PC-9 (cell line): ENCODE results near the gene DRD2. TPM values are rescaled to one million over a fixed set of nuclear protein-coding genes. Genes with fewer than 3 reads are reported as not detected.

Experiments used
- BruUV-seq: library from RNA; stranded (reverse); fragments of 400-500 nt; replicated peaks from 2 replicates; lab custom pipeline; 2021; lab: Mats Ljungman, UMichigan
- CTCF ChIA-PET: fragments of 300-600 bp; sonication (Branson Sonifier 250); formaldehyde crosslinking; loops from one replicate; lab custom pipeline; 2022; ENCODE audit warnings: antibody characterized with exemption; lab: Charles Lee
- POLR2A ChIA-PET: fragments of 300-600 bp; sonication (Branson Sonifier 250); formaldehyde crosslinking; loops from one replicate; lab custom pipeline; 2022; ENCODE audit warnings: antibody characterized with exemption; ENCODE audit not compliant: unreplicated experiment; lab: Charles Lee
- DNase-seq, 2 experiments: peaks; one replicate each; pipeline versions ENCODE4 v3.0.0 to v3.0.0-alpha.2; 2015 to 2022; ENCODE audit warnings: mixed read lengths in 1 of 2
- H2AFZ ChIP-seq: fragments of 200-600 bp; sonication (generic); 2 replicates; pipeline ENCODE4 v1.8.1; 2017; ENCODE audit warnings: antibody characterized with exemption
- H3F3A ChIP-seq: fragments of 200-600 bp; sonication (generic); 2 replicates; pipeline ENCODE4 v1.8.1; 2017; ENCODE audit warnings: antibody characterized with exemption, mild to moderate bottlenecking, low read depth; ENCODE audit not compliant: insufficient read depth
- H3K27ac ChIP-seq: fragments of 200-600 bp; sonication (generic); 2 replicates; pipeline ENCODE4 v1.6.1; 2016; ENCODE audit warnings: mixed run types
- H3K27me3 ChIP-seq: fragments of 200-600 bp; sonication (generic); 2 replicates; pipeline ENCODE4 v1.6.1; 2016; ENCODE audit warnings: low read depth, mixed run types; ENCODE audit not compliant: insufficient read depth
- H3K36me3 ChIP-seq: fragments of 200-600 bp; sonication (generic); 2 replicates; pipeline ENCODE4 v1.6.1; 2016; ENCODE audit warnings: low read depth, mixed run types
- H3K4me1 ChIP-seq: fragments of 200-600 bp; sonication (generic); replicated peaks from 2 replicates; pipeline ENCODE4 v1.6.1; 2016; ENCODE audit warnings: mixed run types; ENCODE audit not compliant: insufficient read depth
- H3K4me2 ChIP-seq: fragments of 200-600 bp; sonication (generic); 2 replicates; pipeline ENCODE4 v1.6.1; 2017; ENCODE audit warnings: mixed run types
- H3K4me3 ChIP-seq: fragments of 200-600 bp; sonication (generic); 2 replicates; pipeline ENCODE4 v1.6.1; 2016; ENCODE audit warnings: mixed run types
- H3K79me2 ChIP-seq: fragments of 200-600 bp; sonication (generic); 2 replicates; pipeline ENCODE4 v1.6.1; 2017; ENCODE audit warnings: low read depth, mixed run types
- H3K9me2 ChIP-seq: fragments of 200-600 bp; sonication (generic); 2 replicates; pipeline ENCODE4 v1.8.1; 2017; ENCODE audit warnings: mild to moderate bottlenecking; ENCODE audit not compliant: insufficient read depth
- H3K9me3 ChIP-seq: fragments of 200-600 bp; sonication (generic); 2 replicates; pipeline ENCODE4 v1.8.1; 2016; ENCODE audit warnings: low read depth; ENCODE audit not compliant: insufficient read depth
- H4K20me1 ChIP-seq: fragments of 200-600 bp; sonication (generic); 2 replicates; pipeline ENCODE4 v1.8.1; 2017; ENCODE audit not compliant: insufficient read depth
- EZH2 ChIP-seq: fragments of 200-600 bp; sonication (generic); IDR thresholded peaks from 2 replicates; pipeline ENCODE4 v1.8.0; 2017; ENCODE audit warnings: antibody characterized with exemption, low read depth
- intact Hi-C: fragments of 100-400 bp; cut with micrococcal nuclease; formaldehyde crosslinking; loops from one replicate; pipeline ENCODE4 v1.10.0; 2022; ENCODE audit not compliant: unreplicated experiment
- total RNA-seq: library from RNA; stranded (reverse); gene quantifications from 2 replicates; pipeline ENCODE4 v1.2.3, GENCODE V29; 2021
- TF ChIP-seq, protein P1 (sequence below): fragments of 200-600 bp; sonication (generic); conservative IDR thresholded peaks from 2 replicates; pipeline ENCODE4 v1.6.1; 2017; ENCODE audit warnings: mixed run types, antibody characterized with exemption, mild to moderate bottlenecking, moderate library complexity

The DRD2 gene
- total RNA-seq, 1 experiment from 2014 or later, result not detected

DNA sequence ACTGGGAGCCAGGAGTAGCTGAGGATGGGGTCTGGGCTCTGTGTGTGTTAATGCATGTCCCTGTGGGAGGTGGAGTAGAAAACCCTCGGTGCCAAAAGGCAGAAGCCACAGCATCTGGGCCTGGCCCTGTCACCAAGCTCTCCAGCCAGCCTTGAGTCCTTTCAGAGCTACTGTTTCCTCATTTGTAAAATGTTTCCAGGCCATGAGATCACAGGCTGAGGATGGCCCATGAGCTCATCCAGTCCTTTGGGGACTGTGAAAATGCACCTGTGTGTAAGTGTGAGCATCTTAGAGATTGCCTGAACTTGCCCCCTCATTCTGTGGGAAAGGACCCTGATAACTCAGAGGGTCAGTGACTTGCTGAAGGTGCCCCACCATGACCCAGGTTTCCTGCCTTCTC, 78.5 kb downstream of the DRD2 start:
- no peak overlapping the region for H2AFZ ChIP-seq
- H3K79me2 ChIP-seq, result no peaks in the 10 kb centered on the region
- H3K4me1 ChIP-seq, result no peaks in the 10 kb centered on the region
- BruUV-seq, result no TSS peak
- H4K20me1 ChIP-seq, result no peaks in the 10 kb centered on the region
- no peak overlapping the region for H3K4me3 ChIP-seq
- H3F3A ChIP-seq, result no peaks in the 10 kb centered on the region
- H3K9me3 ChIP-seq, result no peaks in the 10 kb centered on the region
- TF ChIP-seq, protein P1, sequence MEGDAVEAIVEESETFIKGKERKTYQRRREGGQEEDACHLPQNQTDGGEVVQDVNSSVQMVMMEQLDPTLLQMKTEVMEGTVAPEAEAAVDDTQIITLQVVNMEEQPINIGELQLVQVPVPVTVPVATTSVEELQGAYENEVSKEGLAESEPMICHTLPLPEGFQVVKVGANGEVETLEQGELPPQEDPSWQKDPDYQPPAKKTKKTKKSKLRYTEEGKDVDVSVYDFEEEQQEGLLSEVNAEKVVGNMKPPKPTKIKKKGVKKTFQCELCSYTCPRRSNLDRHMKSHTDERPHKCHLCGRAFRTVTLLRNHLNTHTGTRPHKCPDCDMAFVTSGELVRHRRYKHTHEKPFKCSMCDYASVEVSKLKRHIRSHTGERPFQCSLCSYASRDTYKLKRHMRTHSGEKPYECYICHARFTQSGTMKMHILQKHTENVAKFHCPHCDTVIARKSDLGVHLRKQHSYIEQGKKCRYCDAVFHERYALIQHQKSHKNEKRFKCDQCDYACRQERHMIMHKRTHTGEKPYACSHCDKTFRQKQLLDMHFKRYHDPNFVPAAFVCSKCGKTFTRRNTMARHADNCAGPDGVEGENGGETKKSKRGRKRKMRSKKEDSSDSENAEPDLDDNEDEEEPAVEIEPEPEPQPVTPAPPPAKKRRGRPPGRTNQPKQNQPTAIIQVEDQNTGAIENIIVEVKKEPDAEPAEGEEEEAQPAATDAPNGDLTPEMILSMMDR, result no peak
- TF ChIP-seq EZH2, result no peak
- no peak overlapping the region for H3K4me2 ChIP-seq
- POLR2A ChIA-PET, result no interaction called here
- no peaks in the 10 kb centered on the region for H3K36me3 ChIP-seq
- no peak for DNase-seq
- no peaks in the 10 kb centered on the region for H3K9me2 ChIP-seq
- no peak overlapping the region for H3K27ac ChIP-seq
- peaks cover 98% of the 10 kb centered on the region for H3K27me3 ChIP-seq
- intact Hi-C loops, result no loop called here
- CTCF ChIA-PET, result no interaction called here

GRCh38 chr11:113395782-113396336, 79.3 kb downstream of the DRD2 start:
- no peaks in the 10 kb centered on the region for H3K9me3 ChIP-seq
- no peaks in the 10 kb centered on the region for H3F3A ChIP-seq
- H3K79me2 ChIP-seq, result no peaks in the 10 kb centered on the region
- no peak overlapping the region for H3K27ac ChIP-seq
- peaks cover 99% of the 10 kb centered on the region for H3K27me3 ChIP-seq
- DNase-seq, result no peak
- no peak overlapping the region for H3K4me3 ChIP-seq
- H3K9me2 ChIP-seq, result no peaks in the 10 kb centered on the region
- H3K4me2 ChIP-seq, result no peak overlapping the region
- TF ChIP-seq, protein P1, result no peak
- ChIA-PET POLR2A (no interaction called here), CTCF (interaction anchor here (0.6 kb wide), 1 partner anchor 139 kb away, joined by 3 read pairs; no protein-coding TSS in a partner anchor)
- intact Hi-C loops, result no loop called here
- H3K36me3 ChIP-seq, result no peaks in the 10 kb centered on the region
- no TSS peak for BruUV-seq
- H2AFZ ChIP-seq, result no peak overlapping the region
- no peaks in the 10 kb centered on the region for H4K20me1 ChIP-seq
- H3K4me1 ChIP-seq, result no peaks in the 10 kb centered on the region

DNA sequence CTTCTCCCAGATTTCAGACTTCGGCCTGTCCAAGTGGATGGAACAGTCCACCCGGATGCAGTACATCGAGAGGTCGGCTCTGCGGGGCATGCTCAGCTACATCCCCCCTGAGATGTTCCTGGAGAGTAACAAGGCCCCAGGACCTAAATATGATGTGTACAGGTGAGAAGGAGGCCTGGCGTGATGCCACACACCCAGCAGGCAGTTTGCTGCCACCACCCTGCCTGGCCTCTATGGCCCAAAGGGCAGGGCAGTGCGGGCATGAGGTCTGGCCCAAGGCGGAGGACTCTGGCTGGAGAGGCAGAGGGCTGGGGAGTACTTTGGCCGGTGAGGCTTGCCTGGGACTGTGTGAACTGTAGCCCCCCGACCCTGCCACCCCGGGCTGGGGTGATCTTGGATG, 80.3 kb downstream of the DRD2 start:
- H3K4me2 ChIP-seq, result no peak overlapping the region
- no peak overlapping the region for H2AFZ ChIP-seq
- H3K4me3 ChIP-seq, result no peak overlapping the region
- no TSS peak for BruUV-seq
- no peaks in the 10 kb centered on the region for H4K20me1 ChIP-seq
- H3F3A ChIP-seq, result no peaks in the 10 kb centered on the region
- peaks cover 92% of the 10 kb centered on the region for H3K27me3 ChIP-seq
- TF ChIP-seq, protein P1, result no peak
- TF ChIP-seq EZH2, result no peak
- intact Hi-C loops, result no loop called here
- H3K36me3 ChIP-seq, result no peaks in the 10 kb centered on the region
- H3K9me2 ChIP-seq, result no peaks in the 10 kb centered on the region
- no peaks in the 10 kb centered on the region for H3K4me1 ChIP-seq
- DNase-seq, result no peak
- no peak overlapping the region for H3K27ac ChIP-seq
- H3K9me3 ChIP-seq, result no peaks in the 10 kb centered on the region
- CTCF ChIA-PET, result interaction anchor here (0.7 kb wide), 1 partner anchor 22 kb away, joined by 6 read pairs; no protein-coding TSS in a partner anchor
- no peaks in the 10 kb centered on the region for H3K79me2 ChIP-seq
- POLR2A ChIA-PET, result no interaction called here
